GM19240 (cell line): ENCODE results near the gene NDST1.

Source experiments
- DNase-seq: peaks from one replicate; pipeline ENCODE4 v3.0.0; 2011; ENCODE audit warnings: low spot score; ENCODE audit not compliant: insufficient read length

Gene NDST1

DNA sequence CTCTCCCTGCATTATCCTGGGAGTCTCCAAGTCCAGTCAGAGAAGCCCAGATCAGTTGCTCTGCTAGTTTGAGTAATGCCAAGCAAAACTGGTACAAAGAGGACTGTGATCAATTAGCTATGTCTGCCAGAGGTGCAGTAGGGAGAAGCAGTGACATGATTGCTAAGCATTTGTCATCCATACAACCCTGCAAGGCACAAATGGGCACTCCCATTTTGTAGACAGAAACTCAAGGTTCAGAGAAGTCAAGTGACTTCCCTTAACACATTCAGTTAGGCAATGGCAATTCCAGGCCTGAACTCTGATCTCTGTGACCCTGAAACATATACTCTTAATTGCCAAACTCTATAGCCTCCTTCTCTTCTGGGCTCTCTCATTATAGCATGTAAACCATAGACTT is 34.0 kb downstream of the NDST1 start:
- DNase-seq = no peak

DNA sequence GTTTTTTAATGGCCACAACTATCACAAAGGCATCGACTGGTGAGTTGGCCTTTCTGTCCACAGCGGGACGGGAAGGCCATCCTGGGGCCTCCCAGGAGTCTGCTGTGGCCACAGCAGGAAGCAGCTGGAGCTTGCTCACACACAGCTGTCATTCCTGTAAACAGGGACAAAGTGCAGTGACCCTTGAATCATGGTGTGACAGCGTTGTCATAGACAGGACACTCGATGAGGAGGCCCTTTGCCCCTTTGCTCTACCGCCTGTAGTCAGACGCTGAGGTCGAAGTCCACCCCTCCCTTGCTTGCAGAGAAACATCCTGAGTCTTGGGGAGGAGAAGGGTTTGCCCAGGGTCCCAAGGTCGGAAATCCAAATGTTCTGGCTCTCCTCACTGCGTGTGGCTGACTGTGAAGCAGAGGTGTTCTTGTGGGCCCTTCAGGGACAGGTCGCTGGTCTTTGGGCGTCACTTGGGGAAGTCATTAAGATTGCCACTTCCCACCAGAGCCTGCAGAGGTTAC is 35.1 kb downstream of the NDST1 start:
- no peak for DNase-seq

DNA sequence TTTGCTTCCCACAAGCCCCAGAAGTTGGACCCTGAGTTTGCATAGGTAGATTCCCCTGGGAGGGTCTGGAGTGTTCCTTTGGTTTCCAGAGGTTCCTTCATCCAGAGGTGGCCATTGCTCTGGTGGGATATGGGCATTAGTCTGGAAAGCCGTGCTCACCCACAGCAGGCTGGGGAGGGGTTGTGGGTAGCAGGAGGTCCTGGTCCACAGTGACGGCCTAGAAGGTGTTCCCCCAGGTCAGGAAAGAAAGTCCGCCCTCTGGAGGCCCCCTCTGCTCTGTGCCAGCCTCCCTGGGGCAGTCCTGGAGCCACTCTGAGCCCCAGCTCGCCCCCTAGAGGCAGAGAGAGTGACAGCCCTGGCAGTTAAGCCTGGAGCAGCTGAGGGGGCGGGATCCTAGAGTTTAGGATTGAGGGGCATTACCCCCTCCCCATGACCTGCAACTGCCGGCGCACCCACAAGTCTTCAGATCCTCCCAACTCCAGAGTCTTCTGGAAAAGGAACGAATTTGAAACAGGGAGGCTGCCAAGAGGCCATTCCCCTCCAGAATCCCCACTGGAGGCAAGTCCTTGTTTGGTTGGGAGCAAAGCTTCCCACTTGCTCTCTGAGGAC is 36.8 kb downstream of the NDST1 start:
- peak; percentile 94 for DNase-seq

DNA sequence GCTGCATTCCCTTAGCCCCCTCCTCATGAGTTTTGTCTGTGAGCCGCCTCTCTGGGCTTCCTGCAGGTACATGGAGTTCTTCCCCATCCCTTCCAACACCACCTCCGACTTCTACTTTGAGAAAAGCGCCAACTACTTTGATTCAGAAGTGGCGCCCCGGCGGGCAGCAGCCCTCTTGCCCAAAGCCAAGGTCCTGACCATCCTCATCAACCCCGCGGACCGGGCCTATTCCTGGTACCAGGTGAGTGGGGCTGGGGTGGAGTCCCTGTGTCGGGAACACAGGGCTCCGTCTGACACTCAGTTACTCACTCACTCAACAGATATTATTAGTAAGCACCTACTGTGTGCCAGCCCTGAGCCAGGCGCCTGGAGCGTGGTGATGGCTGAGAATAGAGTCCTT is 37.3 kb downstream of the NDST1 start:
- DNase-seq = no peak

DNA sequence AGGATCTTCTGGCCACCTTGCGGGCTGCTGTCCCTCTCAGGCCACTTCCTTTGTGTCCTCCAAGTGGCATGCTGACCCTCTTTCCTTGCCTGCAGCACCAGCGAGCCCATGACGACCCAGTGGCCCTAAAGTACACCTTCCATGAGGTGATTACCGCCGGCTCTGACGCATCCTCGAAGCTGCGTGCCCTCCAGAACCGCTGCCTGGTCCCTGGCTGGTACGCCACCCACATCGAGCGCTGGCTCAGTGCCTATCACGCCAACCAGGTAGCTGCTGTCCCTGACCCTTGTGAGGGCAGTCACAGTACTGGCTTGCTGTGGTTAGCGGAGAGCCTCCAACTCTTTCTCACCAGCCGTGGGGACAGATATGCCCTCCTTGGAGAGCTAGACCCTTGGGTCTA is 40.2 kb downstream of the NDST1 start:
- no peak for DNase-seq

DNA sequence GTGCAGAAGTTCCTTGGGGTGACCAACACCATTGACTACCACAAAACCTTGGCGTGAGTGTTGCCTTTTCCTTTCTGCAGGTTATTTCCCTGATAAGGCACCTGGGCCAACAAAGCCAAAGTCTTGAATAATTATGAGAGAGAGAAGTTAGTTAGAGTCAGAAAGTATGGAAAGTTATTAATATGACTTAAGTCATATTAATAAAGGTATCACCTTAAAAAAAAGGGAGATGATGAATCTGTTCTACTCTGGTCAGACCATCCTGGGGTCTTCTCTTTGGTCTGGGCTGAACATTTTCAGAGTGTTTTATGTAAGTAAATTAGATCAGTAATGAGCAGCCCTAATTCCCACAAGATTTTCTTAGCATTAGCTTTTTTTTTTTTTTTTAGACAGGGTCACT is 41.8 kb downstream of the NDST1 start:
- no peak for DNase-seq

DNA sequence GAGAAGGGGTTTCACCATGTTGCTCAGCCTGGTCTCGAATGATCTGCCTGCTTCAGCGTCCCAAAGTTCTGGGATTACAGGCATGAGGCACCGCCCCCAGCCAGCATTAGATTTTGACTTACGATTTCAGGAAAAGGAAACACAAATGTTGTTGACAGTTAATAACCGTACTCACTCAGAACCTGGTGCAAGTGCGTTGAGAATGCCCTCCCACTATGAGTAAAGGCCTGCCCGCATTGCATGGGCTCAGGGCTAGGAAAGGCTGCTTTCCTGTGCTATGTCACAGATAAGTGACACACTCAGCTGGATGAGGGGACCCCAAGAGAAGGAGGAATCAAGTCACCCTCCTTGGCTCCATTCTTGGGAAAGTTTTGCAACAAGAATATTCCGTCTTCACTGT is 42.4 kb downstream of the NDST1 start:
- no peak for DNase-seq

DNA sequence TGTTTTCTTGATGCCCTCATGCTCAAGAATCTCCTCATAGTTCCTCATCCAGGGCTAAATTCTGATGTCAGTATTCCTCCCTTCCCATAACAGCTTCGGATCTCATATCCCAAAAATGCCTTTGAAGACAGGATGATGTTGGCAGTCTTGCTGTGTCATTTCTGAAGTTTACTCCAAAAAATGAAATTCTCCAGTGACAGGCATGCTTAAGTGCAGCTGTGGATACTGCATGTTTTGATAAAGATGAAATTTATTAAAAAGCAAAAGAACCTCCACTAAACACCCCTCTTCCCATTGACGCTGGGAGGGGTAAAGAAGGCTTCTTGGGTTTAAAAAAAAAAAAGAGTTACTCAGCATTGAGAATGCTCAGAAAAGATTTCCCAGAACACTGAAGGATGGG is 43.1 kb downstream of the NDST1 start:
- no peak for DNase-seq

DNA sequence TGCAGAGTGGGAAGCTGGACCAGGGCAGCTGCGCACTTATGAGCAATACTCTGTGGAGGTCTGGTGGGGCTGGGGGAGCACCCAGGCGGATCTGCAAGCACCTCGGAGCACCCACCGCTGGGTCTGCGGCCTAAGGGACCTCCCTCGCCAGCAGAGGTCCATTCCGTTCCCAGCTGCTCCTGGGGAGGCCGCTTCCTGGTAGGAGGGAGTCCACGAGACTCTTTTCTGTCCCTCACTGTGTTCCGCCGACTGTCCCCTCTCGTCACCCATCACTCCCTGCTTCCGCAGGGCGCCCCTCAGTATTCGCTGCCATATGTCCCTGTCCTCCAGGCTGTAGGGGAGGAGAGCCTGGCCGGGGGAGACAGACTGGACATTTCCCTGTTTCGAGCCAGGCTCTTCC is 45.5 kb downstream of the NDST1 start:
- DNase-seq = no peak

DNA sequence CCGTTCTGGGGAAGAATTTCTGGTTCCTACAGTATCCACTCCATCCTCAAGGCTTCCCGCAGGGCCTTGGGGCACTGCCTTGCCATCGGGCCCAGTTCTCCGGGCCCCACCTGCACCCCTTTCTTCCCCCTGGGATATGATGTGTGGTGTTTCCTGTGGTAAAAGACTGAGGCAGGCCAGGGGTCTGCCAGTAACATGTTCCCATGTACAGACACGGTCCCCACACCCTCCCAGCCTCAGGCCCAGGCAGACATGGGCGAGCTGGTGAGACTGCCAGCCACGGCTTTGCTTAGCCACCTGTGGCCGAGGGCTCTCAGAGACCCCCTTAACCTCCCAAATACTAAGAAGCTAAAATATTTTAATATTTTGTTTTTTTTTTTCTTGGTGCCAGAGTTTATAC is 46.0 kb downstream of the NDST1 start:
- no peak for DNase-seq

DNA sequence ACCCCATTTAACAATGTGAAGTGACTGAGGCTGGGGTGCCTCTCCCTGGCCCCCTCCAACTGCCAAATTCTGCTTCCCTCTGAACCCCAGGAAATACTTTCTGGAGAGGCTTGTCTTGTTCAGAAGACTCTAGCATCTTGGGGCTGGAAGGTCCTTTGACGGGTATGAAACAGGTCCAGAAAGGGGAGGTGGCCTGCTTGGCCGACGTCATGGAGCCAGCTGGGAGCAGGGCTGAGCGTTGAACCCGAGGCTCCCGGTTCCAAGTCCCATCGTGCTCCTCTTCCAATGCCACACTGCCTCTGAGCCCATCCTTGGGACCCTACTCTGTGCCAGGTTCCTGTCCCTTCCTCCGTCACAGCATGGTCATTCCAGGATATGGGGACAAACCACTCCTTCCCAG is 46.9 kb downstream of the NDST1 start:
- no peak for DNase-seq

DNA sequence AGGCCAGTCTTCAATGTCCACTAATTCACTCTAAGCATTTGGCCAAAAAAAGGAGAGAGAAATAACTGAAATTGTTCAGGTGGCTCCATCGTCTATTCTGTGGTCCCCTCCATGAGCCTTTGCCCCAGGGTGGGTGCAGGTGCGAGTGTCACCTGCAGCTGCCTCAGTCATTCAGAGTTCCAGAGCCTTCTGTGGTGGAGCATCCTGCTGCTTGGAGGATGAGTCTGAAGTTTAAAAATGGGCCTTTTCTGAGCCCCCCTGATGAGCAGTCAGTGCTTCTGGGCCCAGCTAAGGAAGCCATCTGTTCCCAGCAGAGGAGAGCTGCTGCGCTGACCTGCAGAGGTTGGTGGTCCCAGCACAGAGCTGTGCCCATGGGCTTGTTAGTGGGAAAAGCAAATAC is 48.2 kb downstream of the NDST1 start:
- DNase-seq = no peak

DNA sequence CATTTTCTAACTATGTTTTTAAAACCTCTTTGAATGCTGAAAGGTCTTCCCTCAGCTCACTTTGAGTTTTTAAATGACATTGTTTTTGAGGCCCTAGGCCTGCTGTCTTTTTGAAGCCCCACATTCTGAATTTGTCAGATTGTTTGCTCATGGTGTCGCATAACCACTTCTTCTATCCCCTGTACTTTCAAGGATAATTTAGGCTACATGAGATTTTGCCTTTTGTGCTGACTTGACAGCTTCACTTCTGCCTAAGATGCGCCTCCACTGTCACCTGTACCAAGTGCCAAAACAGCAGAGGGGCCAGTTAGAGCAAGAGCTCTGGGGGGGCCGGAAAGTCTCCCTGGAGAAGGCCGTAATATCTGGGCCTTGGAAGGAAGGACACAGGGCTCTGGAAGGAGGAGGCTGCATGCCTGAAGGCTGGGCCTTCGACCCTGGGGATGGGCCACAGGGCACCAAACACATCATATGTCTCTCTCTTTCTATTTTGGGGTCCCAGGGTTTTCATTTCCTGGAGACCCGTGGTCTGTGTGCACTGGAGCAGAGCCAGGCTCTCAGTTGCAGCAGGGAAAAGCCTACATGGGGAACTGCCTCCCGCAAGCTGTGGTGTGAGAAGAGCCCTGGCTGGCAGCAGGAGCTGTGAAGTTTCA is 49.1 kb downstream of the NDST1 start:
- DNase-seq = no peak

DNA sequence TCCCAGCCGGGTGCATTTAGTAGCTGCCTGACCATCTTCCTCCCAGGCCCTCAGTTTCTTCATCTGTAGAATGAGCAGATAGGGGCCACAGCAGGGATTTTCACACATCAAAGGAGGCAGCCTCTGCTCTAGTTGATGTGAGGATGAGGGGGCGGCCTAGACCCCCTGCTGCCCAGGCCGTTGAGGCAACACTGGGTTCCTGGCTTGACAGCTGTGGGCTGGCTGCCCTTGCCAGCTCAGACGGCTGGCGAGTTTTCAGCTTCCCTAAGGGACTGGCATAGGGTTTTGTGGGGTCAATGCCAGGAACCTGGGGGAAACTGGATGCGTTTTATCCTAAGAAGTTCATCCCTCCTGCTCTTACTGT is 49.6 kb downstream of the NDST1 start:
- DNase-seq = no peak

DNA sequence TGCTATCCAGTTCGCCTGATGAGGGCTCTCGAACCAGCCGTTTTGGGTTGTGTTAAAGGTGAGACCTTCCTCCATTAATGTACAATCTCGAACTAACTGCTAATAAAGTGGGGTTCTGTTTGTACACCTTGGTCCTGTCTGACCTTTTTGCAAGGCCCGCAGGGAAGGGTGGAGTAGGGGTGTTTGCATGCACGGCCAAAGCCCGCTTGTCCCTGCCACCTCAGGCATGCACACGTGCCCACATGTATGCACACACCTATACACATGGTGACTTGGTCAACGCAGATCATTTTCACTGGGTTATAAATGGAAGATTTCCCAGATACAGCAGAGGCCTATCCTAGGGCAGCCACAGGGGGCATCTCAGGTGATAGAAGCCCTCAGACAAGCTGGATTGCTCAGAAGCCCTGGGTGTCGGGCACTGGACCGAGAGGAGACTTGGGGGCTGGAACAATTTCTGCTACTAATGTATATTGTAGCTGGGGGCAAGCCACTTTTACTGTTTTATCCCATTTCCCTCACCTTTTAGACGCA is 50.2 kb downstream of the NDST1 start:
- no peak for DNase-seq

DNA sequence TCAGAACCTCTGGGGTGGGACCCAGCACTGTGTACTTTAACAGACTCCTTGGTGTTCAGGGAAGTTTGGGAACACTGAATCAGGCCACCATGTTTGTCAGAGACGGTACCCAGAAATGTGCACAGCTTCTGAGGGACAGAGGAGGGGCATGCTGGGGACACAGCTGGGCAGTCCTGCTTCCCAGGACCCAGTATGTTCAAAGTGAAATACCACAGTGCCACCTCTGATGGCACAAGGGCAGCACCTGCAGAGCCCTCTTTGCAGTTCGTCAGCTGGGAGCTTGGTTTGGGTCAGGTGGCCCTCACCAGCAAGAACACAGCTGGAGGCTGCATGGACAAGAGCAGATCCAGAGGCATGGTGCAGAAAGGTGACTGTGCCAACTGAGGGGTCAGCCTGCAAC is 51.2 kb downstream of the NDST1 start:
- DNase-seq = no peak

DNA sequence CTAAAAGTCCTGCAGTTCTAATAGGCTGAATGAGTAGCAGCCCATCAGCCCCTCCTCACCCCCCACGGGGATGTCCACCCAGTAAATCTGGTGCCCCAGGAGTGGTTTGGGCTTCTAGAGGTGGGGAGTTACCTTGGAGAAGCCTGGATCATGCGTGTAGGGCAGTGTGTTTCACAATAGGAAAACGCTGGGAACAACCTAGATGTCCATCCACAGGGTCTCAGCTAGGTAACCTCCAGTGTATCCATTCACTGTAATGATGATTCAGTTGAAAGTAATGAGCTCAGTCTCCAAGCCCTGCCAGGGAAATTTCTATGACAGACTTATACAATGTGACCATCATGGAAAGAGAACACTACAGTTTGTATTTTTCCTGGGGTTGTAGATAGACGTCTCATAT is 51.8 kb downstream of the NDST1 start:
- DNase-seq = no peak

DNA sequence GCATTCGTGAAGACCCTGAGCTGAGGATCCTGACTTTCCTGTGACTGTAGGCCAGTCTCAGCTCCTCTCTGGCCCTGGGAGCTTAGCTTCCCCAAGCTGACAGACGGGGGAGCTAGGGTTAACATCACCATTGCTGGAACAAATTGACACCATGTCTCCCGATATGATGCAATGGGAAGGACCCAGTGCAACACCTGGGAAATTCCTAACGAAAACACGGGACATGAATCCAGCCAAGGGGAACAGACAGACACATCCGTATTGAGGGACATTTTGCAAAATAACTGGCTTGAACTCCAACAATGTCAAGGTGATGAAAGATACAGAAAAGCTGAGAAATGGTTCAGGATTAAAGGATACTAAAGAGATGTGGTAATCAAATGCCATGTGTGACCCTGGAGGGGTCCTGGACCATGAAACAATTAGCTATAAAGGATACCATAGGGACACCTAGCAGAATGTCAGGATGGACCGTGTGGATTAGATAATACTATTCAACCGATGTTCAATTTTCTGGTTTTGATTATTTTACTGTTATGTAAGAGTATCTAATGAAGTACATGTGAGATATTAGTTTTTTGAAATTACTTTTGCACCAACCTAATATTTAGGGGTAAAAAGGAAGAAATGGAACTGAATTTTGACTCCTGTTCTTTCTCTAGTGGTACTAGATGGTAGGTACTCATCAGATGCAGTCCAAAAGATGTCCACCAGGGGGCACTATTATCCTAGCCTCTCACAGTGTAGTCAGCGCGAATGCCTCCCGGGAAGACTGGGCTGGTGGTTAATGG is 52.7 kb downstream of the NDST1 start:
- peak; percentile 76 for DNase-seq

DNA sequence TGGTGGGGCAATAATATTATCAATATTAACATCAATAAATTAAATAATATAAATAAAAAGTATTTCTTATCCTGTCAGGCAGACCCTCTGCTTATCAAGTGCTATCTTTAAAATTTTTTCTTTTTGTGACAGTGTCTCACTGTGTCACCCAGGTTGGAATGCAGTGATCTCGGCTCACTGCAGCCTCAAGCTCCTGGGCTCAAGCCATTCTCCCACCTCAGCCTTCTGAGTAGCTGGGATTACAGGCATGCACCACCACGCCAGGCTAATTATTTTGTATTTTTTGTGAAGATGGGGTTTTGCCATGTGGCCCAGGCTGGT is 53.2 kb downstream of the NDST1 start:
- no peak for DNase-seq

DNA sequence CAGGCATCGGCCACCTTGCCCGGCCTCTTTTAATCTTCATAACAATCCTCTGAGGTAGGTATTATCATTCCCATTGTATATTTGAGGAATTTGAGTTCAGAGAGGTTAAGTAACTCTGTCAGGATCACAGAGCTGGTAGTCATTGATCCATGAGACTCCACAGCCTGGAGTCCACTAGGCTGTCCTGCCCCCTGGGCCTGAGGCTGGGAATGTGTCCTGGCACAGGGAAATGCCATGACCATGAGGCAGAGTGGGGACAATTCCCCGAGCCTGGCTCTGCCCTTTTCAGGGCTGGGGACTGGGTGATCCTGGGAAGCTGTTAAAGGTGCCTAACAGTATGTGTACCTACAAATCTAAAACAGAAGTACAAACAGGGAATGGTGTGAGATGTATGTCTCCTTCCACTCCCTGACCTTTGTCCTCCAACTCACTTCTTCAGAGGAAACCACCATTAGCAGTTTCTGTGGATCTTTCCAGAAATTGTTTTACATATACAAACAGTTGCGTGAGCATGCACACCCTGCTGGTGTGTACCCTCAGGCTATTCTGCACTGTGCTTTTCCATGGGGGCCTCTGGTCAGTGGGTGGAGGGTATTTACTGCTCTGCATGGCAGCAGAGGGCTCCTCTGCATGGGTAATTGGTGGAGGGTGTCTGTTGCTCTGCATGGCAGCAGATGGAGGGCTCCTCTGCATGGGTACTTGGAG is 53.8 kb downstream of the NDST1 start:
- no peak for DNase-seq

DNA sequence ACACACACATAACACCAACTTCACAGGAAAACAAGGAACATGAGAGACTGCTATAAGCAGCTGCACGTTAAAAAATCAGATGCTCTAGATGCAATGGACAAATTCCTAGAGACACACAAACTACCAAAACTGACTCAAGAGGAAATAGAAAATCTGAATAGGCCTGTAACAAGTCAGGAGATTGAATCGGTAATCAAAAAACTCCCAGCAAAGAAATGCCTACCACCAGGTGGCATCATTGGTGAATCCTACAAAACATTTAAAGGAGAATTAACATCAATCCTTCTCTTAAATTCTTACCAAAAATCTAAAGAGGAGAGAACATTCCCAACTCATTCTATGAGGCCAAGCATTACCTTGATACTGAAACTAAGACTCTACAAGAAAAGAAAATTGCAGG is 54.9 kb downstream of the NDST1 start:
- no peak for DNase-seq

DNA sequence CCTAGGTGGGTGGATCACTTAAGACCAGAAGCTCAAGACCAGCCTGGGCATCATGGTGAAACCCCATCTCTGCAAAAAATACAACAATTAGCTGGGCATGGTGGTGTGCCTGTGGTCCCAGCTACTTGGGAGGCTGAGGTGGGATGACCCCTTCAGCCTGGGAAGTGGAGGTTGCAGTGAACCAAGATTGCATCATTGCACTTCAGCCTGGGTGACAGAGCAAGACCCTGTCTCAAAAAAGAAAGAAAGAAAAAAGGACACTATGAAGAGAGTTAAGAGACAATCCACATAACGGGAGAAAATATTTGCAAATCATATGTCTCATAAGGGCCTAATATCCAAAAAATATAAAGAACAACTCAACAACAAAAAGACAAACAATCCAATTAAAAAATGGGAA is 57.9 kb downstream of the NDST1 start:
- DNase-seq = no peak
